ENCODE results near the gene TCF7L1.

- TF ChIP-seq CTCF (IDR thresholded peaks at IDR 0.05; ENCODE audit: insufficient read depth, low read length) (no peak), REST (IDR thresholded peaks at IDR 0.05; ENCODE audit: insufficient replicate concordance, low read depth) (no peak), POLR2AphosphoS5 (IDR thresholded peaks at IDR 0.05; ENCODE audit: low read depth) (no peak), GABPA (IDR thresholded peaks at IDR 0.05; ENCODE audit: low read depth) (no peak)
These were observed 116.9 kb downstream of the TCF7L1 start for GRCh38 chr2:85250045-85250444.

Data from HL-60 (cell line).